PC-3 (cell line): ENCODE results near the gene NLN.

Experiments used
- CTCF ChIP-seq: fragments of 300-600 bp; sonication (generic); conservative IDR thresholded peaks from 2 replicates; pipeline ENCODE4 v1.5.1; 2017; ENCODE audit warnings: antibody characterized with exemption, low read depth, mild to moderate bottlenecking, low read length
- EZH2 ChIP-seq: fragments of 300-600 bp; sonication (generic); IDR thresholded peaks from one replicate; pipeline ENCODE4 v1.6.1; 2017; ENCODE audit warnings: antibody characterized with exemption, mild to moderate bottlenecking, low read length; ENCODE audit not compliant: unreplicated experiment
- EZH2phosphoT487 ChIP-seq: fragments of 300-600 bp; sonication (generic); IDR thresholded peaks from 2 replicates; pipeline ENCODE4 v1.6.1; 2018; ENCODE audit warnings: mild to moderate bottlenecking, antibody characterized with exemption, low read length, borderline replicate concordance

GRCh38 chr5:65861830-65862241, 139.8 kb downstream of the NLN start:
- no peak for TF ChIP-seq CTCF
- no peak for TF ChIP-seq EZH2
- TF ChIP-seq EZH2phosphoT487, result no peak
